SKM-1 treated with dmso at 0.1 percent for 144 hours (cell line): ENCODE results near the gene SNX6.
"Not testable (repeated sequence)": the region's sequence is repeated elsewhere in the genome, so short reads cannot be mapped to it uniquely, and the experiment has no call there.

Experiments used
- DNase-seq: peaks from one replicate; lab custom pipeline; 2025; ENCODE audit not compliant: unreplicated experiment; lab: John Stamatoyannopoulos, UW

The SNX6 gene

GRCh38 chr14:34527591-34527990 lies 102.4 kb downstream of the SNX6 start:
- no peak for DNase-seq

- DNase-seq = not testable (repeated sequence)
Observed at GRCh38 chr14:34524216-34524615, 105.7 kb downstream of the SNX6 start.

GRCh38 chr14:34522496-34522895 lies 107.5 kb downstream of the SNX6 start:
- DNase-seq = no peak

- not testable (repeated sequence) for DNase-seq
Observed at GRCh38 chr14:34521071-34521470, 108.9 kb downstream of the SNX6 start.

GRCh38 chr14:34520304-34520970 lies 109.5 kb downstream of the SNX6 start:
- not testable (repeated sequence) for DNase-seq
